Measurements from ENCODE around the gene NUDT8. TPM values are rescaled to one million over a fixed set of nuclear protein-coding genes. Genes with fewer than 3 reads are reported as not detected.

The NUDT8 gene
- total RNA-seq, 1 experiment from 2014 or later: 25.5 TPM

GRCh38 chr11:67611704-67612587 is 17.8 kb downstream of the NUDT8 start:
- POLR2A ChIA-PET (ENCODE audit: unreplicated experiment): no interaction called here
- Histone ChIP-seq H2AFZ (no peak overlapping the region), H3K27me3 (ENCODE audit: insufficient read depth, low read depth) (no peaks in the 10 kb centered on the region), H3K4me3 (no peak overlapping the region), H3K36me3 (ENCODE audit: low read depth) (0 out of 2 replicates have a peak, but pooled peaks cover 10% of the 10 kb centered on the region), H3K9me3 (ENCODE audit: insufficient read depth, low read depth) (no peaks in the 10 kb centered on the region), H3K4me2 (no peak overlapping the region), H3K79me2 (ENCODE audit: low read depth) (peaks cover 15% of the 10 kb centered on the region), H4K20me1 (ENCODE audit: insufficient read depth) (no peaks in the 10 kb centered on the region), H3K27ac (no peak overlapping the region), H3F3A (ENCODE audit: insufficient read depth, low read depth) (peaks cover 20% of the 10 kb centered on the region), H3K4me1 (replicated peaks; ENCODE audit: insufficient read depth) (peaks cover 6% of the 10 kb centered on the region), H3K9me2 (ENCODE audit: insufficient read depth) (no peaks in the 10 kb centered on the region)
- no peak for DNase-seq
- intact Hi-C loops (cut with micrococcal nuclease; ENCODE audit: unreplicated experiment): no loop called here
- CTCF ChIA-PET: no interaction called here
- no TSS peak for BruUV-seq (replicated peaks)
- no peak for TF ChIP-seq CTCF (conservative IDR thresholded peaks at IDR 0.05)
- TF ChIP-seq EZH2 (IDR thresholded peaks at IDR 0.05; ENCODE audit: low read depth): no peak

- intact Hi-C loops (cut with micrococcal nuclease; ENCODE audit: unreplicated experiment): no loop called here
- H3K4me2 ChIP-seq: no peak overlapping the region
- H2AFZ ChIP-seq: no peak overlapping the region
- no peak overlapping the region for H3K27ac ChIP-seq
- H3K36me3 ChIP-seq (ENCODE audit: low read depth): 0 out of 2 replicates have a peak, but pooled peaks cover 10% of the 10 kb centered on the region
- DNase-seq: no peak
- ChIA-PET CTCF (no interaction called here), POLR2A (ENCODE audit: unreplicated experiment) (no interaction called here)
- no peaks in the 10 kb centered on the region for H3K27me3 ChIP-seq (ENCODE audit: insufficient read depth, low read depth)
- peaks cover 16% of the 10 kb centered on the region for H3F3A ChIP-seq (ENCODE audit: insufficient read depth, low read depth)
- H3K79me2 ChIP-seq (ENCODE audit: low read depth): peaks cover 16% of the 10 kb centered on the region
- no peak for TF ChIP-seq CTCF (conservative IDR thresholded peaks at IDR 0.05)
- TF ChIP-seq EZH2 (IDR thresholded peaks at IDR 0.05; ENCODE audit: low read depth): no peak
- BruUV-seq (replicated peaks): no TSS peak
- H3K4me3 ChIP-seq: no peak overlapping the region
- no peaks in the 10 kb centered on the region for H4K20me1 ChIP-seq (ENCODE audit: insufficient read depth)
- no peaks in the 10 kb centered on the region for H3K9me3 ChIP-seq (ENCODE audit: insufficient read depth, low read depth)
- no peaks in the 10 kb centered on the region for H3K9me2 ChIP-seq (ENCODE audit: insufficient read depth)
- H3K4me1 ChIP-seq (replicated peaks; ENCODE audit: insufficient read depth): peaks cover 8% of the 10 kb centered on the region
These were observed 18.6 kb downstream of the NUDT8 start for GRCh38 chr11:67611165-67611564.

- H3K9me3 ChIP-seq (ENCODE audit: insufficient read depth, low read depth): no peaks in the 10 kb centered on the region
- peaks cover 16% of the 10 kb centered on the region for H3K79me2 ChIP-seq (ENCODE audit: low read depth)
- peaks cover 12% of the 10 kb centered on the region for H3K4me1 ChIP-seq (replicated peaks; ENCODE audit: insufficient read depth)
- BruUV-seq (replicated peaks): no TSS peak
- no peaks in the 10 kb centered on the region for H4K20me1 ChIP-seq (ENCODE audit: insufficient read depth)
- no peak for DNase-seq
- no peak overlapping the region for H3K4me3 ChIP-seq
- H3K27ac ChIP-seq: no peak overlapping the region
- CTCF ChIA-PET: no interaction called here
- POLR2A ChIA-PET (ENCODE audit: unreplicated experiment): no interaction called here
- TF ChIP-seq EZH2 (IDR thresholded peaks at IDR 0.05; ENCODE audit: low read depth) (no peak), CTCF (conservative IDR thresholded peaks at IDR 0.05) (no peak)
- H3F3A ChIP-seq (ENCODE audit: insufficient read depth, low read depth): peaks cover 16% of the 10 kb centered on the region
- no peak overlapping the region for H3K4me2 ChIP-seq
- H3K36me3 ChIP-seq (ENCODE audit: low read depth): 0 out of 2 replicates have a peak, but pooled peaks cover 10% of the 10 kb centered on the region
- intact Hi-C loops (cut with micrococcal nuclease; ENCODE audit: unreplicated experiment): no loop called here
- no peaks in the 10 kb centered on the region for H3K27me3 ChIP-seq (ENCODE audit: insufficient read depth, low read depth)
- no peaks in the 10 kb centered on the region for H3K9me2 ChIP-seq (ENCODE audit: insufficient read depth)
- no peak overlapping the region for H2AFZ ChIP-seq
These were observed 19.4 kb downstream of the NUDT8 start for GRCh38 chr11:67610302-67610868.

Measured in PC-9 (cell line).